ENCODE results near the gene FERMT1.

The FERMT1 gene

DNA sequence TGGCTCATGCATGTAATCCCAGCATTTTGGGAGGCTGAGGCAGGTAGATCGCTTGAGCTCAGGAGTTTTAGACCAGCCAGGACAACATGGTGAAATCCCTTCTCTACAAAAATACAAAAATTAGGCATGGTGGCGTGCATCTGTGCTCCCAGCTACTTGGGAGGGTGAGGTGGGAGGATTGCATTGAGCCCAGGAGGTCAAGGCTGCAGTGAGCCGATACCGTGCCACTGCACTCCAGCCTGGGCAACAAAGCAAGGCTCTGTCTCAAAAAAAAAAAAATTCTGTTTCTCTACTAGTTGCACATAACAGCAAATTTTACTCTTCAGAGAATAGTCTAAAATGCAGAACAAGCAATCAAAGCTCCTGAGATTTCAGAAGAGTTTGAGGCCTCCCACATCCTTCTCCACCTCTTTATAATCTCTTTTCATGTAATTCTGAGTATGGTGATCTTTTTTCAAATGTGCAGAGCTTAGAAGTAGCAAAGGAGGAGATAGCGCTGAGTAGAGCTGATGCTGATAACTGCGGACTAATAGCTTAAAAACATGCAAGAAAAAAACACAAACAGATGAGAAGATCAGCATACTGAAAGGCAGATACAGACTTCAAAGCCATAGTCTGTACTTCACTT lies 92.3 kb downstream of the FERMT1 start:
- TF ChIP-seq, protein P1, sequence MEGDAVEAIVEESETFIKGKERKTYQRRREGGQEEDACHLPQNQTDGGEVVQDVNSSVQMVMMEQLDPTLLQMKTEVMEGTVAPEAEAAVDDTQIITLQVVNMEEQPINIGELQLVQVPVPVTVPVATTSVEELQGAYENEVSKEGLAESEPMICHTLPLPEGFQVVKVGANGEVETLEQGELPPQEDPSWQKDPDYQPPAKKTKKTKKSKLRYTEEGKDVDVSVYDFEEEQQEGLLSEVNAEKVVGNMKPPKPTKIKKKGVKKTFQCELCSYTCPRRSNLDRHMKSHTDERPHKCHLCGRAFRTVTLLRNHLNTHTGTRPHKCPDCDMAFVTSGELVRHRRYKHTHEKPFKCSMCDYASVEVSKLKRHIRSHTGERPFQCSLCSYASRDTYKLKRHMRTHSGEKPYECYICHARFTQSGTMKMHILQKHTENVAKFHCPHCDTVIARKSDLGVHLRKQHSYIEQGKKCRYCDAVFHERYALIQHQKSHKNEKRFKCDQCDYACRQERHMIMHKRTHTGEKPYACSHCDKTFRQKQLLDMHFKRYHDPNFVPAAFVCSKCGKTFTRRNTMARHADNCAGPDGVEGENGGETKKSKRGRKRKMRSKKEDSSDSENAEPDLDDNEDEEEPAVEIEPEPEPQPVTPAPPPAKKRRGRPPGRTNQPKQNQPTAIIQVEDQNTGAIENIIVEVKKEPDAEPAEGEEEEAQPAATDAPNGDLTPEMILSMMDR (IDR thresholded peaks at IDR 0.05; ENCODE audit: extremely low read depth, missing control alignments) = no peak
- no peak for DNase-seq (ENCODE audit: low spot score)

DNA sequence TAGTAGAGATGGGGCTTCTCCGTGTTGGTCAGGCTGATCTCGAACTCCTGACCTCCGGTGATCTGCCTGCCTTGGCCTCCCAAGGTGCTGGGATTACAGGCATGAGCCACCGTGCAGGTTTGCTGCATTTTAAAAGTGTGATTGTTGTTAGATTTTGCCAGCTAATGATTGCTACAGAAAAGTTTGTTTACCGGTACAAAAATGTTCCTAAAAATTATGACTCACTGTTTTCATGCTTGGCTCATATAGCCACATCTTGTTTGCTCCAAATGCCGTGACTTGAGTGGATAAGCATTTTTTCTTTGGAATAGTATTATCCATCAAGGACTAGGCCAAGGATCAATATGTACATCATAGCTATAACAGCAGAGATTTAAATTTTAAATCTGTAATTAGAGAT lies 93.3 kb downstream of the FERMT1 start:
- no peak for DNase-seq (ENCODE audit: low spot score)
- TF ChIP-seq, protein P1 (IDR thresholded peaks at IDR 0.05; ENCODE audit: extremely low read depth, missing control alignments) = no peak

DNA sequence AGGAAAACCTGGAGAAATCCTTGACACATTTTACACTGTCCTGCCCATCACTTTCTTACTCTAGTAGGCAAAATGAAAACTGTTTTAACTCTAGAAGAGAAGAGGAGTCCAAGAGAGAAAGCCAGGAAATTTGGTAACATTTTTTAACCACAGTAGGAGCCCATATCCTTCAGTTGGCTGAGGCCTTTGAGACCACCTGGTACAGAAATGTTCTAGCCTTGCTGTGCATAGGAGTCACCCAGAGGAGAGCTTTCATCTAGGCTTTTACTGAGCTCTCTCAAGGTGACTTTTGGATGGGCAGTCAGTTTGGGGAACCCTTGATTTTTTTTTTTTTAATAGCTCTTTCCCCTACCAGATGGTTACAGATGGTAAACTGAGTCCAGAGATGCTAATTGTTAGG lies 94.0 kb downstream of the FERMT1 start:
- DNase-seq (ENCODE audit: low spot score) = no peak
- TF ChIP-seq, protein P1 (IDR thresholded peaks at IDR 0.05; ENCODE audit: extremely low read depth, missing control alignments) = no peak

DNA sequence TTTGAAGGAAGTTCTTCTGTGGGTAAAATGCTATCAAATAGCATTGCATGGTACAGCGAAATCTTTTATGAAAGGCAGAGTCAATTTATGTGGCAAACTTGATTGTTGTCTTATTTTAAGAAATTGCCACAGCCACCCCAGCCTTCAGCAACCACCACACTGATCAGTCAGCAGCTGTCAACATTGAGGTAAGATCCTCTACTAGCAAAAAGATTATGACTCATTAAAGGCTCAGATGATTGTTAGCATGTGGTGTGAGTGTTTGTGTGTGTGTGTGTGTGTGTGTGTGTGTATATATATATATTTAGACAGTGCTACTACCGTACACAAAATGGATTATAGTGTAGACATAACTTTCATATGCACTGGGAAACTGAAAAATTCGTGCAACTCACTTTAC lies 96.8 kb downstream of the FERMT1 start:
- DNase-seq (ENCODE audit: low spot score) = no peak
- TF ChIP-seq, protein P1 (IDR thresholded peaks at IDR 0.05; ENCODE audit: extremely low read depth, missing control alignments) = no peak

All from GM20000 (cell line).